Dedifferentiated amniotic fluid mesenchymal stem cell (primary cell): ENCODE measurements around the gene LRRK2.
"Not testable (repeated sequence)": the region's sequence is repeated elsewhere in the genome, so short reads cannot be mapped to it uniquely, and the experiment has no call there.

Experiments used
- DNase-seq: peaks from one replicate; pipeline ENCODE4 v3.0.0-alpha.2; 2016; ENCODE audit errors: extremely low spot score

LRRK2 gene

DNA sequence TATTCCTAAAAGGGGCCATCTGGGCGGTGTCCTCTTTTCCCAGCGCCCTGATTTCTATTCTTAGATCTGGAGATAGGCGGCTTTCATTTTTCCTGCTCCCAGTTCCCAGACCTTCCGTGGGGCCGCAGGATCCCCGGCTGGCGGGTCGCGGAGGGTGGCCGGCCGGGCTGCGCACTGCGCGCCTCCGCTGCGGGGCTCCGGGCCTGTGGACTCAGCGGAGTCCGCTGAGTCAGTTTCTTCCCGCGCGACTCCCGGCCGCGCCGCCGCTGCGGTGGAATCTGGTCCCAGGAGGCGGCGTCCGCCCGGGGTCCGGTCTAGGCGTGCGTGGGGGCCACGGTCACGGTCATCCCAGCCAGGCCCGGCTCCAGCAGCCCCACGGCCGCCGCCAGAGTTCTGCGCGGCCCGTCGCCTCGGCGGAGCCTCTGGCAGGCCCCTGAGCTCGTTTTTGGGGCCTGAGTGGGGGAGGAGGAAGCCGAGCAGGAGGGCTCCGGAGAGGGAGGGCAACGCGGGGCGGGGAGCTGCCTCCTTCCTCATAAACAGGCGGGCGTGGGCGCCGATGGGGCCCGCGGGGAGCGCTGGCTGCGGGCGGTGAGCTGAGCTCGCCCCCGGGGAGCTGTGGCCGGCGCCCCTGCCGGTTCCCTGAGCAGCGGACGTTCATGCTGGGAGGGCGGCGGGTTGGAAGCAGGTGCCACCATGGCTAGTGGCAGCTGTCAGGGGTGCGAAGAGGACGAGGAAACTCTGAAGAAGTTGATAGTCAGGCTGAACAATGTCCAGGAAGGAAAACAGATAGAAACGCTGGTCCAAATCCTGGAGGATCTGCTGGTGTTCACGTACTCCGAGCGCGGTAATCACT lies at the start of gene LRRK2:
LRRK2 (plus strand) TSS at position 559 of the 853 bp plus-strand sequence; CDS start at position 694, 135 bp downstream.
- peak; percentile 69 for DNase-seq

DNA sequence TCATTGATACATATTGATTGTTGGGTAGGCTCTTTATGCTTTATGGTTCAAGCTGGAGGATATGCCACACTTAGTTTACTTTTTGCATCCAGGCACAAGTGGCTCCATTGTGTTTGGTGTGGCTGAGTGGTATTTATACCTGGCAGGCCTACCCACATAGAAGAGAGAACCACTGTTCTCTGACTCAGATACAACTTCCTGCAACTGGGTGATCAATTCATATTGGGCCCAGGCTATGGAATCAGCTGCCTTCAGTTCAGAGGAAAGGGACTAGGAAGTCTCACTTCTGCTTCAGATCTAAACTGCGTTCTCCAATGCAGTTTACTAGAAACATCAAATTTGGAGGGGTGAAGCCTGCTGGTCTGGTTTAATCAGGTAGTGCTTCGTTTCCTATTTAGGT lies 49.8 kb upstream of the LRRK2 start:
- DNase-seq = no peak

GRCh38 chr12:40175489-40175888 lies 49.3 kb upstream of the LRRK2 start:
- no peak for DNase-seq

GRCh38 chr12:40178701-40179100 lies 46.1 kb upstream of the LRRK2 start:
- DNase-seq = no peak

GRCh38 chr12:40181490-40181889 lies 43.3 kb upstream of the LRRK2 start:
- DNase-seq = no peak

GRCh38 chr12:40183715-40184114 lies 41.1 kb upstream of the LRRK2 start:
- no peak for DNase-seq

- no peak for DNase-seq
These were observed 40.1 kb upstream of the LRRK2 start for GRCh38 chr12:40184493-40185302.

GRCh38 chr12:40185303-40185693 lies 39.5 kb upstream of the LRRK2 start:
- DNase-seq = no peak

- no peak for DNase-seq
These were observed 36.1 kb upstream of the LRRK2 start for GRCh38 chr12:40188558-40189320.

DNA sequence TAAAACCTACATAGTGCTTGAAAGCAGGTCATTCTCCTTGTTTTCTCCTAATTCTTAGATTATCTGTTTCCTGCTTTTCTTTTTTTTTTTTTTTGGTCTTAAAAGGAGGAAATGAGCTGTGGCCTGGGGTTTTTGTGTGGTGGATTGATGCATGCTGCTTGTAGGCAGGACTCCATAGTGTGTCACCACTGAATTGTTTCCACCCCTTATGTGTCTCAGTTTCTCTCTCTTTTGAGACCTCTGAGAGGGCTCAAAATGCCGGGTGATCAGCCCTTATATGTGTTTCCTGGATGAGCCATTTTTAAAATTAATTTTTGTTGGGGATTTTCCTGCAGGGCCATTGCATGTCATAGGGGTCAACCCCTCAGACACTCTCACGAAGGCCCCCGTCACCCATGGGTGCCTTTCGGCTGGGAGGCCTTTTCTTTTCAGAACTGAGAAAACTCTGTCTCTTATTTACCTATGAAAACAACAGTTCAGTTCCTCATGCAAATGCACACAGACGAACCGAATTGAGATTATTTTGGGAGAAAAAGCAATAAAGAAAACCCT lies 32.0 kb upstream of the LRRK2 start:
- no peak for DNase-seq

DNA sequence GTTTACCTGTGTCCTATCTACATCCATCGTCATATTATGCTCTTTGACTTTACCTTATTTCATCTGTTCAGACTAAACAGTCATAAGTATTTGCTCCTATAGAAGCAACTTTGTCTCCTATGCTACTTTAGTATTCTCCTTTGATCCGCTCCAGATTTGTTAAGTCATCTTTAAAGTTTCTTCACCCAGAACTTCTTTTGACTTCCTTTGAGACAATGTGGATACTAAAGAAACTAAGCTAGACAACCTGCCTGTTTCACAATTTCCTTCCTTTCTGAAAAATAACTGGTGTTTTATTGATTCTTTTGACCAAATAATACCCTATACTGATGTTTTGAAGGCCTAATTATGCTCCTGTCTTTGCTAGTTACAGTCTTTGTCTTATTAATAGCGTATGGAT lies 30.0 kb upstream of the LRRK2 start:
- no peak for DNase-seq

- DNase-seq = no peak
These were observed 27.2 kb upstream of the LRRK2 start for GRCh38 chr12:40197590-40197989.

- no peak for DNase-seq
These were observed 26.2 kb upstream of the LRRK2 start for GRCh38 chr12:40198601-40199000.

DNA sequence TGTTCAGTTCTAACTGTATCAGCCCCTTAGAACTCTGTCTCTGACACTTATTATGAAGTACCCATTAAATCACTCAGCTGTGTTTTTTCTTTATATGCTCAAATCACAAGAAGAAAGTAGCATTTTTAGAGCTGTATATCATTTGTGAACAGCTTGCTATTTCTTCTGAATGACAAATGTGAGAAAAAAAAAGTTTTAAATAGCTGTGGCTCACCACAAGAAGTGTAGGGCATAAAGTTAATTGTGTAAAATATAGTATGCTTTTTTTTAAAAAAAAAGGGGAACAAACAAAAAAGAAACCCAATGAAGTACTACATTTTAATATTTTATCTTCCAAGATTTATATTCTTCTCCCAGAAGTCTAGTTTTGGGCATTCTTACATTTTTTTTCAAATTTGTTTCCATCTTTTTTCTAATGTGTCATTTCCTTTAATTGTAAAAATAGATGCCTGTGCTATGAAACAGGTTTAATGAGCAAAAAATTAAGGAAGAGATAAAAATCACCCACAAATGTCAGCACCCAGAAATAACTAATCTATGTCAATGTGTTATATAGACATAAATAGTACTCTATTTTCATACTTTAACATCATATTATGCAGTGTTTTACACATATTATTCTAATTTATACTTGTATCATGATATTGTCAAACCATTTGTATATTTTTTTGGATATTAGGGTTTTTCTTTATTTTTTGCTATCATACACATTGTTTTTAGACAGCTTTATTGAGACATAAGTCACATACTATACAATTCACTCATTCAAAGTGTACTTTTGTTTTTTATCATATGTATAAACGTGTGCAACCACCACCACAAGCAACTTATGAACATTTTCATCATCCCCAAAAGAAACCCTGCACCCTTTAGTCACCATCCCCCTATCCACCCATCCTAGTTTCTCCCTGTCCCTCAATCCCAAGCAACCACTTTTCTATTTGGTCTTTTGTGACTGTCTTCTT lies 22.4 kb upstream of the LRRK2 start:
- no peak for DNase-seq

DNA sequence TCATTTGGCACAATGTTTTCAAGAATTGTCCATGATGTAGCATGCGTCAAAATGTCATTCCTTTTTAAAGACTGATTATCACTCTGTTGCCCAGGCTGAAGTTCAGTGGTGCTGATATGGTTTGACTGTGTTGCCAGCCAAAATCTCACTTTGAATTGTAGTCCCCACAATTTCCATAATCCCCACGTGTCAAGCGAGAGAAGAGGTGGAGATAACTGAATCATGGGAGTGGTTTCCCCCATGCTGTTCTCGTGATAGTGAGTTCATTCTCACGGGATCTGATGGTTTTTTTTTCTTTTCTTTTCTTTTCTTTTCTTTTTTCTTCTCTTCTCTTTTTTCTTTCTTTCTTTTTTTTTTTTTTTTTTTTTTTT lies 21.8 kb upstream of the LRRK2 start:
- no peak for DNase-seq

DNA sequence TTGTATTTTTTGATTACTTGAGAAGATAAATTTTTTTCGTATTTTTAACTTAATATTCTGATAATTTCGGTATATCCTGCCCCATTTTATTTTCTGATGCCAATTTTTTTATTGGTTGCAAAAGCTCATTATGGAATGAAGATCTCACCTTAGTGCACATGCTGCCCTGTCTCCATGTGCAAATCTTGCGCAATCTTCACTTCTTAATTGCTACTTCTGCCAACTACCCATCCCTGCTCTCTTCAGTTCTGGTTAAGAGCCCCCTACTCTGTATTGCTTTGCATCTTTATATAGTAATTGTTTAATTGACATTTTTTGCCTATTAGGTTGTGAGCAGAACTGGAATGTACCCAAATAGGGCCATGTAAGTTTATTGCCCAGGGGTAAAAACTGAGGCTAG lies 20.5 kb upstream of the LRRK2 start:
- no peak for DNase-seq

- DNase-seq = no peak
These were observed 17.2 kb upstream of the LRRK2 start for GRCh38 chr12:40207551-40207950.

- DNase-seq = no peak
These were observed 15.9 kb upstream of the LRRK2 start for GRCh38 chr12:40208707-40209446.

DNA sequence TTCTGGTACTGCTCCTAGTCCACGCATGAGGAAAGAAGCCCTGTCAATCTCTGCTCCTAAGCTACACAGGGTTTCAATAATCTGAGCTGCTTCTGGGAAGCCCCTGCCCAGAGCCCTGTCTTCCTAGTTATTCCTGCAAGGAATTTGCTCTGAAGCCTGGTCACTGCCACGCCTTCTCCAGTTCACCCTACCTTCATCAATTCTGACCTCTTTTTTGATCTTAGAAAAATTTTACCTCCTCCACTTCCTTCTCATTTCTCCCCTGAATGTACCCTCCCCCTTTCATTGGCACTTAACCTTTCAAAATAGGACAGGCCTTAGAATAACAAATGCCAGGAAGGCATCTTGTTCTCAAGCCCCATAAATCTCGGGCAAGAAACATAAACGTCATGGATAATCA lies 14.9 kb upstream of the LRRK2 start:
- DNase-seq = no peak

DNA sequence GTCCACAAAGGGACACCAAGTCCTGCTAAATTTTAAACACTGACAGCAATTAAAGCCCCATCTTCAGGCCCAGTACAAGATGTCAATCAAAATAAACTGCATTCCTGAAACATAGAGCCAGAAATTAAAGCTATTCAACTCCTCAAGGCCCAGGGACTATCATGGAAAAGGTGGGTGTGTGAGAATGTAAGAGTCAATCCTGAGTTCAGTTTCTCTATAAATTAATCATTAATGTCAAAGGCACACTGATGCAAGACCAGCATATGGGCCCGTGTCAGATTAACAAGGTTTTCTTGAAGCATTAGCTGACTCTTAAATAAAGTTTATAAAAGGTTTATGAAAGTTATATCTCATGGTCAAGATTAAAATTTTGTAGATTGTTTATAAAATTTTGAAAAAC lies 13.6 kb upstream of the LRRK2 start:
- DNase-seq = not testable (repeated sequence)
